Fibroblast of villous mesenchyme (primary cell): ENCODE results near the gene RNF103. TPM values are rescaled to one million over a fixed set of nuclear protein-coding genes. Genes with fewer than 3 reads are reported as not detected.
A peak's percentile ranks its signal among the peaks of the same experiment; 100 is the strongest.
"Not testable (repeated sequence)": the region's sequence is repeated elsewhere in the genome, so short reads cannot be mapped to it uniquely, and the experiment has no call there.

Experiments
- DNase-seq: peaks from one replicate; pipeline ENCODE4 v3.0.0-alpha.2; 2010; ENCODE audit warnings: low read depth
- H3K4me3 ChIP-seq: 2 replicates; pipeline ENCODE4 v1.5.1; 2011; ENCODE audit warnings: low read depth, mild to moderate bottlenecking, low read length
- CTCF ChIP-seq: IDR thresholded peaks from 2 replicates; pipeline ENCODE4 v1.5.1; 2012; ENCODE audit warnings: low read depth, mild to moderate bottlenecking, low read length; ENCODE audit not compliant: insufficient read depth
- total RNA-seq: library from RNA; depleted of rRNA; stranded (reverse); fragments of >200 nt; gene quantifications from 2 replicates; pipeline ENCODE4 v1.2.3, GENCODE V29; 2012

The RNF103 gene
- total RNA-seq, 1 donor: 25.0 TPM

DNA sequence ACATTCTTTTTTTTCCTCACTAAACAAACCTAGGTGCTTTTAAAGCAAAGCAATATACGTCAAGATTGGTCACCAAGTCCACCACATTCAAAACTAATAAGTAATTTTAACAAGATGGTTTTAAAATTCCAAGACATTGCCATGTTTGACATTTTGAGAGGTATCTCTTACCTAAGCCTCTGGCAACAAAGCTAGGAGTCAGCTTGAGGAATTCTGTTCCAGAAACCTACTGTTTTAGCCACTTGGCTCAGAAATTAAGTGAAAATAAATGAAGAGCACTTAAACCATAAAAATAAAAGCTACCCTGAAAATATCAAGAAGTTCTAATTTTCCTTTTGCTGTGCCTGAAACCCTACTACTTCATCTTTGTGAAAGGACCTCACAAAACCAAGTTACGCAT, 30.4 kb downstream of the RNF103 start:
- TF ChIP-seq CTCF: no peak
- H3K4me3 ChIP-seq: no peak overlapping the region
- no peak for DNase-seq

GRCh38 chr2:86592547-86593230, 31.0 kb downstream of the RNF103 start:
- DNase-seq: no peak
- TF ChIP-seq CTCF: no peak

GRCh38 chr2:86589701-86590100, 34.0 kb downstream of the RNF103 start:
- DNase-seq, H3K4me3 ChIP-seq: not testable (repeated sequence)

More at GRCh38 chr2:86592547-86593230, 31.0 kb downstream of the RNF103 start:
- no peak overlapping the region for H3K4me3 ChIP-seq

DNA sequence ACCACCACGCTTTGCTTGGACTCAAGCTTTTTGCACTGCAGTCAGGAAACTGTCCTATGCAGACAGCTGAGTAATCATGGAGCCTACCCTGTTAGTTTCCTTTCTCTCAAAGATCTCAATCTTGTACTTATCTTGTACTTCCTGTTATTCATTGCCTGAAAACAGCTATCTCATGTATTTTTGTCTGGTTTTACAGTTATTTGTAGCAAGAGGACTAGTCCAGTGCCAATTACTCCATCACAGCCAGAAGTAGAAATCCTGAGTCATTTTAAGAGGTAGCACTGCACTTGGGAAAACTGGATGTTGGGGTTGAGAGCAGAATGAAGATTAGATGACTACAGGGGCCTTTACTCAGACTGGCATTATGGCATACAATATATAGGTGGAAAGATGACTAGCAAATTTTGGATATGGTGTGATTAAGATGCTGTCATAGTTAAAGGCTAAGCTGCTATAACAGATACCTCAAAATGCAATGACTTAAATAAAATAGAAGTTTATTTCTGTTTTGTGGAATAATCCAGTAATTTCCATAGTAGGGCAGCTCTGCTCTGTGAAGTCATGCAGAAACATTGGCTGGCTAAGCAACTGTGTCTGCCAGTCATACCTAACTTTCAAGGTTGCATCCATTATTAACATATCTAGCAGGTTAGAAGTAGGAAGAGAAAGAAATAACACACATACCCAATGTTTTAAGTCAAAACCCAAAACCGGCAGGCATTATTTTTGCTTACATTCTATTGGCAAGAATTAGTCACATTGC, 39.3 kb downstream of the RNF103 start:
- H3K4me3 ChIP-seq: no peak overlapping the region
- peak; percentile 40 for DNase-seq
- TF ChIP-seq CTCF: no peak

- no peak overlapping the region for H3K4me3 ChIP-seq
- no peak for DNase-seq
- TF ChIP-seq CTCF: no peak
These were observed 43.1 kb downstream of the RNF103 start for GRCh38 chr2:86580560-86580959.

GRCh38 chr2:86577817-86578456, 45.7 kb downstream of the RNF103 start:
- no peak overlapping the region for H3K4me3 ChIP-seq
- no peak for TF ChIP-seq CTCF
- DNase-seq: no peak

DNA sequence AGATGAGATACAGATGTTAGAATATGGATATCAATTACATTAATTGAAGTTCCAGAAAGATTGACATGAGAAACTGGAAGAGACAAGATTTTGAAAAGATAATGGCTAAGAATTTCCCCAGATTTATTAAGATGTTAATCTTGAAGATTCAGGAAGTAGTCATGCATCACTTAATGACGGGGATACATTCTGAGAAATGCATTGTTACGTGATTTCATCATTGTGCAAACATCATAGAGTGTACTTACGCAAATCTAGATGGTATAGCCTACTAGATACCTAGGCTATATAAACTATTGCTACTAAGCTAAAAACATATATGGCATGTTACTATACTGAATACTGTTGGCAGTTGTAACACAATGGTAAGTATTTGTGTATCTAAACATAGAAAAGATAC, 53.6 kb downstream of the RNF103 start:
- no peak for DNase-seq
- no peak for TF ChIP-seq CTCF
- no peak overlapping the region for H3K4me3 ChIP-seq
